Smooth muscle cell (in vitro differentiated cells): ENCODE results near the gene FRMD4A. TPM values are rescaled to one million over a fixed set of nuclear protein-coding genes. Genes with fewer than 3 reads are reported as not detected.
A peak's percentile ranks its signal among the peaks of the same experiment; 100 is the strongest.

Experiments
- DNase-seq: peaks from one replicate; lab custom pipeline; 2025; ENCODE audit not compliant: unreplicated experiment; lab: John Stamatoyannopoulos, UW
- H2AFZ ChIP-seq: fragments of 200-600 bp; sonication (generic); 2 replicates; pipeline ENCODE4 v1.6.0; 2016; ENCODE audit warnings: antibody characterized with exemption, low read depth, mild to moderate bottlenecking
- H3F3A ChIP-seq: fragments of 200-600 bp; sonication (generic); 2 replicates; pipeline ENCODE4 v1.6.0; 2017; ENCODE audit warnings: antibody characterized with exemption, low read depth
- H3K27ac ChIP-seq: fragments of 200-600 bp; sonication (generic); 2 replicates; pipeline ENCODE4 v1.5.1; 2016; ENCODE audit warnings: low read depth, mild to moderate bottlenecking
- H3K27me3 ChIP-seq: fragments of 200-600 bp; sonication (generic); 2 replicates; pipeline ENCODE4 v1.6.1; 2016; ENCODE audit warnings: low read depth, mild to moderate bottlenecking
- H3K36me3 ChIP-seq: fragments of 200-600 bp; sonication (generic); 2 replicates; pipeline ENCODE4 v1.5.1; 2016; ENCODE audit warnings: low read depth
- H3K4me1 ChIP-seq: fragments of 200-600 bp; sonication (generic); 2 replicates; pipeline ENCODE4 v1.5.1; 2016; ENCODE audit warnings: low read depth
- H3K4me2 ChIP-seq: fragments of 200-600 bp; sonication (generic); 2 replicates; pipeline ENCODE4 v1.6.0; 2016; ENCODE audit warnings: mild to moderate bottlenecking
- H3K4me3 ChIP-seq: fragments of 200-600 bp; sonication (generic); 2 replicates; pipeline ENCODE4 v1.5.1; 2016; ENCODE audit warnings: mild to moderate bottlenecking
- H3K79me2 ChIP-seq: fragments of 200-600 bp; sonication (generic); 2 replicates; pipeline ENCODE4 v1.6.0; 2016; ENCODE audit warnings: low read depth, mild to moderate bottlenecking
- H3K9ac ChIP-seq: fragments of 200-600 bp; sonication (generic); 2 replicates; pipeline ENCODE4 v1.6.0; 2016; ENCODE audit warnings: low read depth
- H3K9me3 ChIP-seq: fragments of 200-600 bp; sonication (generic); replicated peaks from 2 replicates; pipeline ENCODE4 v1.5.1; 2016; ENCODE audit warnings: low read depth
- H4K20me1 ChIP-seq: fragments of 200-600 bp; sonication (generic); 2 replicates; pipeline ENCODE4 v1.6.0; 2016; ENCODE audit warnings: low read depth
- WGBS: methylation state at CpG from one replicate; pipeline ENCODE4 v1.1.7; 2016; ENCODE audit warnings: low lambda C conversion rate; 5-methylcytosine and 5-hydroxymethylcytosine counted together
- polyA plus RNA-seq: library from polyadenylated mRNA; unstranded; fragments of >200 nt; fragmentation: Nextera tagmentation; extraction: Ambion mirVana; gene quantifications from 2 replicates; pipeline ENCODE4 v1.2.1, GENCODE V29; 2016
- total RNA-seq: library from RNA; depleted of rRNA; stranded (reverse); fragments of >200 nt; gene quantifications from 2 replicates; pipeline ENCODE4 v1.2.3, GENCODE V29; 2014
- TF ChIP-seq, protein P1 (sequence below): fragments of 200-600 bp; sonication (generic); IDR thresholded peaks from 2 replicates; pipeline ENCODE4 v1.5.1; 2017; ENCODE audit warnings: borderline replicate concordance, mild to moderate bottlenecking, antibody characterized with exemption; ENCODE audit not compliant: insufficient read depth, poor library complexity, severe bottlenecking

The FRMD4A gene
- total and polyA plus RNA-seq, 2 experiments from 2014 or later, result 3.0 to 5.4 TPM

DNA sequence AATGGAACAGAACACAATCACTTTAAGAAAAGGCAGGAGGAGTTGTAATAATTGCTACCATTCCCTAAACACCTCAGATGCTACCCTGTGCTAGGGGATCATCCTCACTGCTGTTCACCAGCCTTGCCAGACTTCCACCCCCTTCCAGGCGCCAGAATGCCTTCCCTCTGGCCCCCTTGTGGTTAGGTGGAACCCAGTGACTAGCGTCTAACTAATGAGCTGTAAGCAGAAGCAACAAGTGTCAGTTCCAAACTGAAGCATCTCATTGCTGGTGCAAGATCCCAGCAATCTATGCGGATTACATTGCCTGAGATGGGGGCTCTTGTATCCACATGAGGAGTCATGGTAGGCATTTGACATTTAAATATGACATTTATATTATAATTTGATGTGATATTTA, 86.6 kb downstream of the FRMD4A start:
- H3K9me3 ChIP-seq, result no peaks in the 10 kb centered on the region
- TF ChIP-seq, protein P1, sequence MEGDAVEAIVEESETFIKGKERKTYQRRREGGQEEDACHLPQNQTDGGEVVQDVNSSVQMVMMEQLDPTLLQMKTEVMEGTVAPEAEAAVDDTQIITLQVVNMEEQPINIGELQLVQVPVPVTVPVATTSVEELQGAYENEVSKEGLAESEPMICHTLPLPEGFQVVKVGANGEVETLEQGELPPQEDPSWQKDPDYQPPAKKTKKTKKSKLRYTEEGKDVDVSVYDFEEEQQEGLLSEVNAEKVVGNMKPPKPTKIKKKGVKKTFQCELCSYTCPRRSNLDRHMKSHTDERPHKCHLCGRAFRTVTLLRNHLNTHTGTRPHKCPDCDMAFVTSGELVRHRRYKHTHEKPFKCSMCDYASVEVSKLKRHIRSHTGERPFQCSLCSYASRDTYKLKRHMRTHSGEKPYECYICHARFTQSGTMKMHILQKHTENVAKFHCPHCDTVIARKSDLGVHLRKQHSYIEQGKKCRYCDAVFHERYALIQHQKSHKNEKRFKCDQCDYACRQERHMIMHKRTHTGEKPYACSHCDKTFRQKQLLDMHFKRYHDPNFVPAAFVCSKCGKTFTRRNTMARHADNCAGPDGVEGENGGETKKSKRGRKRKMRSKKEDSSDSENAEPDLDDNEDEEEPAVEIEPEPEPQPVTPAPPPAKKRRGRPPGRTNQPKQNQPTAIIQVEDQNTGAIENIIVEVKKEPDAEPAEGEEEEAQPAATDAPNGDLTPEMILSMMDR, result peak; percentile 12
- no peak overlapping the region for H2AFZ ChIP-seq
- H3K4me2 ChIP-seq, result no peak overlapping the region
- no peaks in the 10 kb centered on the region for H3K4me1 ChIP-seq
- no peaks in the 10 kb centered on the region for H3K36me3 ChIP-seq
- 41% methylated on average over 3 of the region's 3 CpGs for WGBS
- no peak overlapping the region for H3K4me3 ChIP-seq
- peaks cover 19% of the 10 kb centered on the region for H3K27me3 ChIP-seq
- no peak overlapping the region for H3K27ac ChIP-seq
- no peaks in the 10 kb centered on the region for H4K20me1 ChIP-seq
- H3K79me2 ChIP-seq, result no peaks in the 10 kb centered on the region
- no peak for DNase-seq
- no peak overlapping the region for H3K9ac ChIP-seq
- no peaks in the 10 kb centered on the region for H3F3A ChIP-seq

DNA sequence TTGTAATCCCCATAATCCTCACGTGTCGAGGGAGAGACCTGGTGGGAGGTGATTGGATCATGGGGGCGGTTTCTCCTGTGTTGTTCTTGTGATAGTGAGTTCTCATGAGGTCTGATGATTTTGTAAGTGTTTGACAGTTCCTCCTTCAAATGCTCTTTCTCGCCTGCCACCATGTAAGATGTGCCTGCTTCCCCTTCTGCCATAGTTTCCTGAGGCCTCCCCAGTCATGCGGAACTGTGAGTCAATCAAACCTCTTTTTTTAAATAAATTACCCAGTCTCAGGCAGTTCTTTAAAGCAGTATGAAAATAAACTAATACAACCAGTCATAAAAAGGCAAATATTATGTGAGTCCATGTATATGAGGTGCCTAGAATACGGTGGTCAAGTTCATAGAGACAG, 87.5 kb downstream of the FRMD4A start:
- H3K9me3 ChIP-seq, result no peaks in the 10 kb centered on the region
- no peaks in the 10 kb centered on the region for H4K20me1 ChIP-seq
- H3K27ac ChIP-seq, result no peak overlapping the region
- H3K36me3 ChIP-seq, result no peaks in the 10 kb centered on the region
- no peak for DNase-seq
- H3K79me2 ChIP-seq, result no peaks in the 10 kb centered on the region
- H3K4me1 ChIP-seq, result no peaks in the 10 kb centered on the region
- H3K27me3 ChIP-seq, result peaks cover 19% of the 10 kb centered on the region
- TF ChIP-seq, protein P1, result no peak
- no peak overlapping the region for H3K4me2 ChIP-seq
- no peaks in the 10 kb centered on the region for H3F3A ChIP-seq
- 97% methylated on average over 6 of the region's 6 CpGs for WGBS
- H3K4me3 ChIP-seq, result no peak overlapping the region
- H3K9ac ChIP-seq, result no peak overlapping the region
- H2AFZ ChIP-seq, result no peak overlapping the region

DNA sequence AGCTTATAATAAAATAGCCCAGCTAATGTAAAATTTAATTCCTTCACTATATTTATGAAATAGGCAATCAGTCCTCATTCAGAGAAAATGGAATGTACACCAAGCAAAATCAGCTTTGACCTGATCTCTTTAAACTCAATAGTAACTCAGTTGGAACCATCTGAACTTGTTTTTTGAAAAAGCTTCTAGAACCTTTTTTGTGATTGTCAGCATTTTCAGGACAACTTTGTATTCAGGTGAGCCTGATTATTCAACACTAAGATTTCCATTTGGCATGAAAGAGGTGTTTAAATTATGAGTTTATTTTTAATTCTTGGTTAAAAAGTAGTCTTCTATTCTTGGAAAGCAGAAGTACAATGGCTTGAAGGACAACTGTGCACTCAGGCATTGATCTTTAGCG, 89.5 kb downstream of the FRMD4A start:
- no peak overlapping the region for H2AFZ ChIP-seq
- WGBS, result 94% methylated on average over 1 of the region's 1 CpG
- no peak overlapping the region for H3K9ac ChIP-seq
- no peaks in the 10 kb centered on the region for H3F3A ChIP-seq
- H3K79me2 ChIP-seq, result no peaks in the 10 kb centered on the region
- no peak overlapping the region for H3K27ac ChIP-seq
- DNase-seq, result no peak
- no peak overlapping the region for H3K4me3 ChIP-seq
- H3K4me2 ChIP-seq, result no peak overlapping the region
- no peaks in the 10 kb centered on the region for H3K4me1 ChIP-seq
- no peaks in the 10 kb centered on the region for H4K20me1 ChIP-seq
- H3K36me3 ChIP-seq, result no peaks in the 10 kb centered on the region
- H3K27me3 ChIP-seq, result peaks cover 24% of the 10 kb centered on the region
- no peaks in the 10 kb centered on the region for H3K9me3 ChIP-seq
- TF ChIP-seq, protein P1, result no peak
